Activated B cell treated with CpG ODN at 0.5 μM for 24 hours (primary cell): ENCODE results near the gene CXCR6. TPM values are rescaled to one million over a fixed set of nuclear protein-coding genes. Genes with fewer than 3 reads are reported as not detected.

ENCODE experiments used
- ATAC-seq: fragments of 200-7000 bp; cut with Tn5 transposase; one replicate; pipeline ENCODE4 v1.10.0; 2021; ENCODE audit warnings: low read depth, mild to moderate bottlenecking, moderate library complexity
- CTCF ChIA-PET: fragments of 350-600 bp; sonication (Branson Sonifier 250); formaldehyde crosslinking; loops from one replicate; lab custom pipeline; 2021; ENCODE audit warnings: antibody characterized with exemption; lab: Charles Lee
- POLR2A ChIA-PET: fragments of 350-600 bp; sonication (Branson Sonifier 250); formaldehyde crosslinking; loops from one replicate; lab custom pipeline; 2021; ENCODE audit warnings: antibody characterized with exemption; lab: Charles Lee
- DNase-seq: peaks from one replicate; pipeline ENCODE4 v3.0.0; 2022
- H3K27ac Mint-ChIP-seq: one replicate; pipeline ENCODE4 v1.8.0; 2020; ENCODE audit warnings: mixed read lengths
- H3K27me3 Mint-ChIP-seq: one replicate; pipeline ENCODE4 v1.8.0; 2021; ENCODE audit warnings: mixed read lengths
- H3K36me3 Mint-ChIP-seq: one replicate; pipeline ENCODE4 v1.8.0; 2021; ENCODE audit warnings: low read depth, mixed read lengths
- H3K4me1 Mint-ChIP-seq: one replicate; pipeline ENCODE4 v1.8.0; 2021; ENCODE audit warnings: mixed read lengths
- H3K4me3 Mint-ChIP-seq: one replicate; pipeline ENCODE4 v1.8.0; 2020; ENCODE audit warnings: mild to moderate bottlenecking, mixed read lengths
- H3K9me3 Mint-ChIP-seq: one replicate; pipeline ENCODE4 v1.8.0; 2020; ENCODE audit warnings: mixed read lengths
- CTCF ChIP-seq: fragments of 200-600 bp; IDR thresholded peaks from one replicate; pipeline ENCODE4 v1.8.0; 2022; ENCODE audit warnings: antibody characterized with exemption, mild to moderate bottlenecking
- intact Hi-C: fragments of 100-400 bp; cut with micrococcal nuclease; formaldehyde crosslinking; loops from one replicate; pipeline ENCODE4 v1.15.1; 2024
- total RNA-seq: library from RNA; stranded (reverse); gene quantifications from 2 replicates; pipeline ENCODE4 v1.2.3, GENCODE V29; 2022

CXCR6 gene
- total RNA-seq, 1 donor from 2014 or later: not detected

GRCh38 chr3:45942051-45942825 lies 1.0 kb upstream of the CXCR6 start:
- ATAC-seq (no peak), DNase-seq (no peak)
- no peak for TF ChIP-seq CTCF
- intact Hi-C loops: no loop called here
- no peak overlapping the region for H3K27ac Mint-ChIP-seq
- H3K36me3 Mint-ChIP-seq: peaks cover 46% of the 10 kb centered on the region
- ChIA-PET POLR2A (no interaction called here), CTCF (interaction anchor here (1.3 to 6.0 kb wide), 4 partner anchors 136 to 430 kb away, joined by 3 to 172 read pairs (median 6); partner anchors contain the start of gene CCR1)
- peaks cover 5% of the 10 kb centered on the region for H3K4me1 Mint-ChIP-seq
- no peaks in the 10 kb centered on the region for H3K9me3 Mint-ChIP-seq
- no peak overlapping the region for H3K4me3 Mint-ChIP-seq
- no peaks in the 10 kb centered on the region for H3K27me3 Mint-ChIP-seq

- TF ChIP-seq CTCF: no peak
- no peak overlapping the region for H3K27ac Mint-ChIP-seq
- H3K36me3 Mint-ChIP-seq: peaks cover 62% of the 10 kb centered on the region
- H3K27me3 Mint-ChIP-seq: no peaks in the 10 kb centered on the region
- no peaks in the 10 kb centered on the region for H3K4me1 Mint-ChIP-seq
- no peak overlapping the region for H3K4me3 Mint-ChIP-seq
- intact Hi-C loops: no loop called here
- ATAC-seq: no peak
- H3K9me3 Mint-ChIP-seq: no peaks in the 10 kb centered on the region
- ChIA-PET CTCF (interaction anchor here (0.7 to 1.8 kb wide), 4 partner anchors 131 to 138 kb away, joined by 4 to 5 read pairs (median 4); no protein-coding TSS in a partner anchor), POLR2A (no interaction called here)
- no peak for DNase-seq
These were observed 1.8 kb downstream of the CXCR6 start for GRCh38 chr3:45944830-45945620.

- Mint-ChIP-seq H3K27ac (no peak overlapping the region), H3K36me3 (peaks cover 71% of the 10 kb centered on the region), H3K9me3 (no peaks in the 10 kb centered on the region), H3K4me1 (no peaks in the 10 kb centered on the region), H3K4me3 (no peak overlapping the region), H3K27me3 (no peaks in the 10 kb centered on the region)
- CTCF ChIA-PET: no interaction called here
- intact Hi-C loops: no loop called here
- POLR2A ChIA-PET: no interaction called here
- TF ChIP-seq CTCF: no peak
- no peak for DNase-seq
- no peak for ATAC-seq
These were observed 3.0 kb downstream of the CXCR6 start for GRCh38 chr3:45946307-45946706.

GRCh38 chr3:45946875-45947274 lies 3.6 kb downstream of the CXCR6 start:
- POLR2A ChIA-PET: no interaction called here
- Mint-ChIP-seq H3K9me3 (no peaks in the 10 kb centered on the region), H3K4me1 (no peaks in the 10 kb centered on the region), H3K27ac (no peak overlapping the region), H3K27me3 (no peaks in the 10 kb centered on the region), H3K36me3 (peaks cover 77% of the 10 kb centered on the region), H3K4me3 (no peak overlapping the region)
- ATAC-seq (no peak), DNase-seq (no peak)
- intact Hi-C loops: no loop called here
- CTCF ChIA-PET: no interaction called here
- no peak for TF ChIP-seq CTCF

- intact Hi-C loops: no loop called here
- DNase-seq (no peak), ATAC-seq (no peak)
- H3K27me3 Mint-ChIP-seq: no peaks in the 10 kb centered on the region
- peaks cover 82% of the 10 kb centered on the region for H3K36me3 Mint-ChIP-seq
- ChIA-PET POLR2A (no interaction called here), CTCF (no interaction called here)
- no peak overlapping the region for H3K27ac Mint-ChIP-seq
- no peak overlapping the region for H3K4me3 Mint-ChIP-seq
- no peaks in the 10 kb centered on the region for H3K9me3 Mint-ChIP-seq
- H3K4me1 Mint-ChIP-seq: no peaks in the 10 kb centered on the region
- no peak for TF ChIP-seq CTCF
These were observed 4.1 kb downstream of the CXCR6 start for GRCh38 chr3:45947361-45947760.
